Measurements from ENCODE around the gene KLHL5. TPM values are rescaled to one million over a fixed set of nuclear protein-coding genes. Genes with fewer than 3 reads are reported as not detected.

Gene KLHL5
- total and polyA plus RNA-seq, 2 experiments from 2014 or later = 27.0 to 43.3 TPM

DNA sequence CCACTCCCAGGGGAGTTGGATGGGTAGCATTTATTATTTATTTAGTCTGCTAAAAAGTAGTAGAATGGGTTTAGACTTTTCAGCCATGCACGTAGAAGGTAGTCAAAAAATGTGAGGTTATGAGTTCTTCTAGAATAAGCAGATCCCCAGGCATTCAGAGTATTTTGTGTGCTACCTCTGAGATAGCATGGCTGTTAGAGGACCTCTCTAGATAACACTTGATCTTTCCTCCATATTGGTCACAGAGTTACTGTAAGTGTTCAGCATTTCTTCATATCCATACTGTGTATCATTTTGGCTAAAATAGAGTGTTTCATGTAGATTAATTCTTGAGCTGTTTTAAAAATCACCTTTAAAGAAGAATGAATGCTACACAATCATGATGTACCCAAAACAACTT is 58.4 kb downstream of the KLHL5 start:
- no peak overlapping the region for H3K4me3 ChIP-seq
- no peaks in the 10 kb centered on the region for H3K9me2 ChIP-seq (ENCODE audit: insufficient read depth)
- in situ Hi-C loops (cut with MboI) = no loop called here
- H3K4me1 ChIP-seq (ENCODE audit: insufficient read depth) = no peaks in the 10 kb centered on the region
- no peak overlapping the region for H3K9ac ChIP-seq
- no peaks in the 10 kb centered on the region for H3K27me3 ChIP-seq (replicated peaks; ENCODE audit: insufficient read depth)
- H3K4me2 ChIP-seq (ENCODE audit: unreplicated experiment) = no peak overlapping the region
- H3F3A ChIP-seq (ENCODE audit: insufficient read depth) = no peaks in the 10 kb centered on the region
- H3K9me3 ChIP-seq (ENCODE audit: low read depth) = no peaks in the 10 kb centered on the region
- WGBS, 2 experiments (ENCODE audit: low coverage in 1 of 2, low lambda C conversion rate in 2 of 2, missing lambda C conversion rate in 2 of 2) = 100% methylated on average over 1 of the region's 1 CpG
- H3K27ac ChIP-seq = no peak overlapping the region
- H3K36me3 ChIP-seq (ENCODE audit: low read depth) = no peaks in the 10 kb centered on the region
- no peak overlapping the region for H2AFZ ChIP-seq
- H4K20me1 ChIP-seq (ENCODE audit: insufficient read depth) = no peaks in the 10 kb centered on the region
- no peak for DNase-seq
- H3K79me2 ChIP-seq (ENCODE audit: insufficient read depth) = no peaks in the 10 kb centered on the region
- TF ChIP-seq EZH2 (IDR thresholded peaks at IDR 0.05; ENCODE audit: insufficient read depth, poor library complexity, severe bottlenecking) (no peak), EZH2phosphoT487 (IDR thresholded peaks at IDR 0.05; ENCODE audit: insufficient read depth, low read depth) (no peak)

GRCh38 chr4:39124885-39125599 is 63.0 kb downstream of the KLHL5 start:
- Histone ChIP-seq H3K9me3 (ENCODE audit: low read depth) (no peaks in the 10 kb centered on the region), H4K20me1 (ENCODE audit: insufficient read depth) (no peaks in the 10 kb centered on the region), H3K4me1 (ENCODE audit: insufficient read depth) (no peaks in the 10 kb centered on the region), H2AFZ (no peak overlapping the region), H3K79me2 (ENCODE audit: insufficient read depth) (no peaks in the 10 kb centered on the region), H3K9me2 (ENCODE audit: insufficient read depth) (no peaks in the 10 kb centered on the region), H3K27me3 (replicated peaks; ENCODE audit: insufficient read depth) (no peaks in the 10 kb centered on the region), H3F3A (ENCODE audit: insufficient read depth) (no peaks in the 10 kb centered on the region), H3K4me3 (no peak overlapping the region), H3K36me3 (ENCODE audit: low read depth) (no peaks in the 10 kb centered on the region), H3K4me2 (ENCODE audit: unreplicated experiment) (no peak overlapping the region), H3K9ac (no peak overlapping the region), H3K27ac (no peak overlapping the region)
- WGBS, 2 experiments (ENCODE audit: low coverage in 1 of 2, low lambda C conversion rate in 2 of 2, missing lambda C conversion rate in 2 of 2) = 93 to 94% methylated on average over 9 of the region's 9 CpGs
- TF ChIP-seq EZH2 (IDR thresholded peaks at IDR 0.05; ENCODE audit: insufficient read depth, poor library complexity, severe bottlenecking) (no peak), EZH2phosphoT487 (IDR thresholded peaks at IDR 0.05; ENCODE audit: insufficient read depth, low read depth) (no peak)
- in situ Hi-C loops (cut with MboI) = loop anchor here (25.0 kb wide), 1 partner anchor 188 kb away; no protein-coding TSS in a partner anchor
- DNase-seq = no peak

DNA sequence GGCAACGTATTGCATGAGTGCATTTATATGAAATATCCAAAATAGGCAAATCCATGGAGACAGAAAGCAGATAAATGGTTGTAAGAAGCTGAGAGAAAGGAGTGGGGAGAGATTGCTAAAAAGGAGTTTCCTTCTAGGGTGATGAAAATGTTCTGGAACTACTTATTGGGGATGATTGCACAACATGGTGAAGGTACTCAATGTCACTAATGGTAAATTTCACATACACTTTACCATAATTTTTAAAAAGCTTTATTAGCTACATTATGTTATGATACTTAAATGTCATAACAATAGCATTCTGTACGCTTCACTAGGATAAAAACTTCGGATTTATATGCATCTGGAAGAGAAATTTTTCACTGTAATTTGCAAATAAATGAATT is 63.6 kb downstream of the KLHL5 start:
- H3K9me3 ChIP-seq (ENCODE audit: low read depth) = no peaks in the 10 kb centered on the region
- no peak overlapping the region for H3K4me2 ChIP-seq (ENCODE audit: unreplicated experiment)
- no peaks in the 10 kb centered on the region for H3K79me2 ChIP-seq (ENCODE audit: insufficient read depth)
- no peaks in the 10 kb centered on the region for H3K9me2 ChIP-seq (ENCODE audit: insufficient read depth)
- H4K20me1 ChIP-seq (ENCODE audit: insufficient read depth) = no peaks in the 10 kb centered on the region
- no peak for DNase-seq
- WGBS, 2 experiments (ENCODE audit: low coverage in 1 of 2, low lambda C conversion rate in 2 of 2, missing lambda C conversion rate in 2 of 2) = 96 to 98% methylated on average over 3 of the region's 3 CpGs
- H3K4me3 ChIP-seq = no peak overlapping the region
- H3K27me3 ChIP-seq (replicated peaks; ENCODE audit: insufficient read depth) = no peaks in the 10 kb centered on the region
- no peaks in the 10 kb centered on the region for H3F3A ChIP-seq (ENCODE audit: insufficient read depth)
- no peak overlapping the region for H3K9ac ChIP-seq
- no peak overlapping the region for H2AFZ ChIP-seq
- no peaks in the 10 kb centered on the region for H3K36me3 ChIP-seq (ENCODE audit: low read depth)
- TF ChIP-seq EZH2phosphoT487 (IDR thresholded peaks at IDR 0.05; ENCODE audit: insufficient read depth, low read depth) (no peak), EZH2 (IDR thresholded peaks at IDR 0.05; ENCODE audit: insufficient read depth, poor library complexity, severe bottlenecking) (no peak)
- no peak overlapping the region for H3K27ac ChIP-seq
- in situ Hi-C loops (cut with MboI) = loop anchor here (25.0 kb wide), 1 partner anchor 188 kb away; no protein-coding TSS in a partner anchor
- H3K4me1 ChIP-seq (ENCODE audit: insufficient read depth) = no peaks in the 10 kb centered on the region

GRCh38 chr4:39126256-39127095 is 64.4 kb downstream of the KLHL5 start:
- no peak overlapping the region for H3K9ac ChIP-seq
- H3K36me3 ChIP-seq (ENCODE audit: low read depth) = no peaks in the 10 kb centered on the region
- no peaks in the 10 kb centered on the region for H3F3A ChIP-seq (ENCODE audit: insufficient read depth)
- H3K27me3 ChIP-seq (replicated peaks; ENCODE audit: insufficient read depth) = no peaks in the 10 kb centered on the region
- TF ChIP-seq EZH2 (IDR thresholded peaks at IDR 0.05; ENCODE audit: insufficient read depth, poor library complexity, severe bottlenecking) (no peak), EZH2phosphoT487 (IDR thresholded peaks at IDR 0.05; ENCODE audit: insufficient read depth, low read depth) (no peak)
- no peaks in the 10 kb centered on the region for H3K79me2 ChIP-seq (ENCODE audit: insufficient read depth)
- WGBS, 2 experiments (ENCODE audit: low coverage in 1 of 2, low lambda C conversion rate in 2 of 2, missing lambda C conversion rate in 2 of 2) = 92 to 94% methylated on average over 11 of the region's 11 CpGs
- no peak for DNase-seq
- no peak overlapping the region for H2AFZ ChIP-seq
- H3K27ac ChIP-seq = no peak overlapping the region
- H3K4me1 ChIP-seq (ENCODE audit: insufficient read depth) = no peaks in the 10 kb centered on the region
- no peak overlapping the region for H3K4me2 ChIP-seq (ENCODE audit: unreplicated experiment)
- H3K9me3 ChIP-seq (ENCODE audit: low read depth) = no peaks in the 10 kb centered on the region
- no peaks in the 10 kb centered on the region for H3K9me2 ChIP-seq (ENCODE audit: insufficient read depth)
- in situ Hi-C loops (cut with MboI) = loop anchor here (25.0 kb wide), 1 partner anchor 189 kb away; no protein-coding TSS in a partner anchor
- no peaks in the 10 kb centered on the region for H4K20me1 ChIP-seq (ENCODE audit: insufficient read depth)
- no peak overlapping the region for H3K4me3 ChIP-seq
